ENCODE data around the gene ADISSP. TPM values are rescaled to one million over a fixed set of nuclear protein-coding genes. Genes with fewer than 3 reads are reported as not detected.

ADISSP gene
- total and polyA plus RNA-seq, 2 of the 13 experiments (the other 11 are each of a cell fraction or from before 2014, with no cell fraction given), result 38.3 to 90.6 TPM

DNA sequence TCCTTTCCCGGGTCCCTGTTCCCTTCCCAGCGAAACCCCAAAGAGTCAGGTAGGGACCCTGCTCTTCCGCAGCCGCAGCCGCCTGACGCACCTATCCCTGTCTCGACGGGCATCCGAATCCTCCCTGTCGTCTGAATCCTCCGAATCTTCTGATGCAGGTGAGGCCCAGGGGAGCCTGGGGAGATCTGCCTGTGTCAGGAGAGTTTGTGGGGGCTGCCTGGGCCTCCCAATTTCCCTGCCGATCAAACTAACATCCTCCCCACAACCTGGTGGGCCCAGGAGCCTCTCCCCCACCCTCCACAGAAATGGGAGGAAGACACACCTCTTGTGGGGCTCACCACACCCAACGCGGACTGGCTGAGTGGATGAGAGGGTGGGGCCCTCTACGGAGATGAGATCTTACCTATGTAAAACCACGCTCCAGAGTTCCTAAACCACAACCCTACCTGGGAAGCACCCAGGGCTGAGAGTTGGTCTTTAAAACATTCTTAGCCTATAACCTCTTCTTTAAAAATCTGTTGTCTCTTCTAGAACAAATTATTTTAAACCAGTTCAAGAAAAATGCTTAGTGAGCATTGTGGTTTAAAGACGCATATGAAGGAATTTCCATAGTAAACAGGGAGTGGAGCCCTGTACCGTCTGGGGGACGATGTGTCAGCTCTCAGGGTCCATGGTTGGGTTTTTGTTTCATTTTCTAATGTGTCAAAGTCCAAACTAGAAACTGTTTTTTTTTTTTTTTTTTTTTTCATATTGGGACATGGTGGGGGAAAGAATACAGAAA, 30.2 kb upstream of the ADISSP start (continued):
- TF ChIP-seq, protein P1, sequence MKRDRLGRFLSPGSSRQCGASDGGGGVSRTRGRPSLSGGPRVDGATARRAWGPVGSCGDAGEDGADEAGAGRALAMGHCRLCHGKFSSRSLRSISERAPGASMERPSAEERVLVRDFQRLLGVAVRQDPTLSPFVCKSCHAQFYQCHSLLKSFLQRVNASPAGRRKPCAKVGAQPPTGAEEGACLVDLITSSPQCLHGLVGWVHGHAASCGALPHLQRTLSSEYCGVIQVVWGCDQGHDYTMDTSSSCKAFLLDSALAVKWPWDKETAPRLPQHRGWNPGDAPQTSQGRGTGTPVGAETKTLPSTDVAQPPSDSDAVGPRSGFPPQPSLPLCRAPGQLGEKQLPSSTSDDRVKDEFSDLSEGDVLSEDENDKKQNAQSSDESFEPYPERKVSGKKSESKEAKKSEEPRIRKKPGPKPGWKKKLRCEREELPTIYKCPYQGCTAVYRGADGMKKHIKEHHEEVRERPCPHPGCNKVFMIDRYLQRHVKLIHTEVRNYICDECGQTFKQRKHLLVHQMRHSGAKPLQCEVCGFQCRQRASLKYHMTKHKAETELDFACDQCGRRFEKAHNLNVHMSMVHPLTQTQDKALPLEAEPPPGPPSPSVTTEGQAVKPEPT (CRISPR knock-in tag; IDR thresholded peaks at IDR 0.05; ENCODE audit: low read depth), result no peak
- TF ChIP-seq PCBP2 (optimal IDR thresholded peaks at IDR 0.05; ENCODE audit: low read depth, low read length, poor library complexity, severe bottlenecking) (no peak), FIP1L1 (IDR thresholded peaks at IDR 0.05; ENCODE audit: borderline replicate concordance, insufficient read depth, low read depth, low read length) (no peak), SAP130 (CRISPR knock-in tag; IDR thresholded peaks at IDR 0.05; ENCODE audit: low read depth) (peak; percentile 82), ZNF672 (CRISPR knock-in tag; IDR thresholded peaks at IDR 0.05) (no peak), AKAP8 (CRISPR knock-in tag; IDR thresholded peaks at IDR 0.05) (no peak), NR2F2 (IDR thresholded peaks at IDR 0.05; ENCODE audit: borderline replicate concordance, low read depth) (no peak), FOSL2 (CRISPR knock-in tag; IDR thresholded peaks at IDR 0.05) (peak; percentile 47; the same call in 1 of the 2 replicates), NR3C1 (CRISPR knock-in tag; IDR thresholded peaks at IDR 0.05) (no peak), ZNF224 (CRISPR knock-in tag; IDR thresholded peaks at IDR 0.05) (no peak), ZNF747 (CRISPR knock-in tag; IDR thresholded peaks at IDR 0.05; ENCODE audit: borderline replicate concordance) (no peak), ZNF562 (CRISPR knock-in tag; IDR thresholded peaks at IDR 0.05; ENCODE audit: borderline replicate concordance) (no peak), SALL1 (CRISPR knock-in tag; IDR thresholded peaks at IDR 0.05) (peak; percentile 40; the same call in 1 of the 2 replicates), NKX3-1 (CRISPR knock-in tag; IDR thresholded peaks at IDR 0.05) (no peak), SRSF4 (IDR thresholded peaks at IDR 0.05; ENCODE audit: low read depth, low read length, poor library complexity, severe bottlenecking) (no peak), ISL2 (CRISPR knock-in tag; IDR thresholded peaks at IDR 0.05) (no peak)
- TF ChIP-seq, protein P2, sequence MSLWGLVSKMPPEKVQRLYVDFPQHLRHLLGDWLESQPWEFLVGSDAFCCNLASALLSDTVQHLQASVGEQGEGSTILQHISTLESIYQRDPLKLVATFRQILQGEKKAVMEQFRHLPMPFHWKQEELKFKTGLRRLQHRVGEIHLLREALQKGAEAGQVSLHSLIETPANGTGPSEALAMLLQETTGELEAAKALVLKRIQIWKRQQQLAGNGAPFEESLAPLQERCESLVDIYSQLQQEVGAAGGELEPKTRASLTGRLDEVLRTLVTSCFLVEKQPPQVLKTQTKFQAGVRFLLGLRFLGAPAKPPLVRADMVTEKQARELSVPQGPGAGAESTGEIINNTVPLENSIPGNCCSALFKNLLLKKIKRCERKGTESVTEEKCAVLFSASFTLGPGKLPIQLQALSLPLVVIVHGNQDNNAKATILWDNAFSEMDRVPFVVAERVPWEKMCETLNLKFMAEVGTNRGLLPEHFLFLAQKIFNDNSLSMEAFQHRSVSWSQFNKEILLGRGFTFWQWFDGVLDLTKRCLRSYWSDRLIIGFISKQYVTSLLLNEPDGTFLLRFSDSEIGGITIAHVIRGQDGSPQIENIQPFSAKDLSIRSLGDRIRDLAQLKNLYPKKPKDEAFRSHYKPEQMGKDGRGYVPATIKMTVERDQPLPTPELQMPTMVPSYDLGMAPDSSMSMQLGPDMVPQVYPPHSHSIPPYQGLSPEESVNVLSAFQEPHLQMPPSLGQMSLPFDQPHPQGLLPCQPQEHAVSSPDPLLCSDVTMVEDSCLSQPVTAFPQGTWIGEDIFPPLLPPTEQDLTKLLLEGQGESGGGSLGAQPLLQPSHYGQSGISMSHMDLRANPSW (CRISPR knock-in tag; IDR thresholded peaks at IDR 0.05; ENCODE audit: borderline replicate concordance), result no peak
- TF ChIP-seq, protein P3, sequence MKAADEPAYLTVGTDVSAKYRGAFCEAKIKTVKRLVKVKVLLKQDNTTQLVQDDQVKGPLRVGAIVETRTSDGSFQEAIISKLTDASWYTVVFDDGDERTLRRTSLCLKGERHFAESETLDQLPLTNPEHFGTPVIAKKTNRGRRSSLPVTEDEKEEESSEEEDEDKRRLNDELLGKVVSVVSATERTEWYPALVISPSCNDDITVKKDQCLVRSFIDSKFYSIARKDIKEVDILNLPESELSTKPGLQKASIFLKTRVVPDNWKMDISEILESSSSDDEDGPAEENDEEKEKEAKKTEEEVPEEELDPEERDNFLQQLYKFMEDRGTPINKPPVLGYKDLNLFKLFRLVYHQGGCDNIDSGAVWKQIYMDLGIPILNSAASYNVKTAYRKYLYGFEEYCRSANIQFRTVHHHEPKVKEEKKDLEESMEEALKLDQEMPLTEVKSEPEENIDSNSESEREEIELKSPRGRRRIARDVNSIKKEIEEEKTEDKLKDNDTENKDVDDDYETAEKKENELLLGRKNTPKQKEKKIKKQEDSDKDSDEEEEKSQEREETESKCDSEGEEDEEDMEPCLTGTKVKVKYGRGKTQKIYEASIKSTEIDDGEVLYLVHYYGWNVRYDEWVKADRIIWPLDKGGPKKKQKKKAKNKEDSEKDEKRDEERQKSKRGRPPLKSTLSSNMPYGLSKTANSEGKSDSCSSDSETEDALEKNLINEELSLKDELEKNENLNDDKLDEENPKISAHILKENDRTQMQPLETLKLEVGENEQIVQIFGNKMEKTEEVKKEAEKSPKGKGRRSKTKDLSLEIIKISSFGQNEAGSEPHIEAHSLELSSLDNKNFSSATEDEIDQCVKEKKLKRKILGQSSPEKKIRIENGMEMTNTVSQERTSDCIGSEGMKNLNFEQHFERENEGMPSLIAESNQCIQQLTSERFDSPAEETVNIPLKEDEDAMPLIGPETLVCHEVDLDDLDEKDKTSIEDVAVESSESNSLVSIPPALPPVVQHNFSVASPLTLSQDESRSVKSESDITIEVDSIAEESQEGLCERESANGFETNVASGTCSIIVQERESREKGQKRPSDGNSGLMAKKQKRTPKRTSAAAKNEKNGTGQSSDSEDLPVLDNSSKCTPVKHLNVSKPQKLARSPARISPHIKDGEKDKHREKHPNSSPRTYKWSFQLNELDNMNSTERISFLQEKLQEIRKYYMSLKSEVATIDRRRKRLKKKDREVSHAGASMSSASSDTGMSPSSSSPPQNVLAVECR (CRISPR knock-in tag; IDR thresholded peaks at IDR 0.05; ENCODE audit: borderline replicate concordance), result peak; percentile 24; the same call in 1 of the 2 replicates
- TF ChIP-seq, protein P4, sequence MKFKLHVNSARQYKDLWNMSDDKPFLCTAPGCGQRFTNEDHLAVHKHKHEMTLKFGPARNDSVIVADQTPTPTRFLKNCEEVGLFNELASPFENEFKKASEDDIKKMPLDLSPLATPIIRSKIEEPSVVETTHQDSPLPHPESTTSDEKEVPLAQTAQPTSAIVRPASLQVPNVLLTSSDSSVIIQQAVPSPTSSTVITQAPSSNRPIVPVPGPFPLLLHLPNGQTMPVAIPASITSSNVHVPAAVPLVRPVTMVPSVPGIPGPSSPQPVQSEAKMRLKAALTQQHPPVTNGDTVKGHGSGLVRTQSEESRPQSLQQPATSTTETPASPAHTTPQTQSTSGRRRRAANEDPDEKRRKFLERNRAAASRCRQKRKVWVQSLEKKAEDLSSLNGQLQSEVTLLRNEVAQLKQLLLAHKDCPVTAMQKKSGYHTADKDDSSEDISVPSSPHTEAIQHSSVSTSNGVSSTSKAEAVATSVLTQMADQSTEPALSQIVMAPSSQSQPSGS (CRISPR knock-in tag; IDR thresholded peaks at IDR 0.05), result no peak

Measured in HepG2 (cell line).